Measurements from ENCODE around the gene TMEM63A. TPM values are rescaled to one million over a fixed set of nuclear protein-coding genes. Genes with fewer than 3 reads are reported as not detected.

Gene TMEM63A
- total and polyA plus RNA-seq, 2 of the 13 experiments (the other 11 are each of a cell fraction or from before 2014, with no cell fraction given), result 23.9 to 53.3 TPM

DNA sequence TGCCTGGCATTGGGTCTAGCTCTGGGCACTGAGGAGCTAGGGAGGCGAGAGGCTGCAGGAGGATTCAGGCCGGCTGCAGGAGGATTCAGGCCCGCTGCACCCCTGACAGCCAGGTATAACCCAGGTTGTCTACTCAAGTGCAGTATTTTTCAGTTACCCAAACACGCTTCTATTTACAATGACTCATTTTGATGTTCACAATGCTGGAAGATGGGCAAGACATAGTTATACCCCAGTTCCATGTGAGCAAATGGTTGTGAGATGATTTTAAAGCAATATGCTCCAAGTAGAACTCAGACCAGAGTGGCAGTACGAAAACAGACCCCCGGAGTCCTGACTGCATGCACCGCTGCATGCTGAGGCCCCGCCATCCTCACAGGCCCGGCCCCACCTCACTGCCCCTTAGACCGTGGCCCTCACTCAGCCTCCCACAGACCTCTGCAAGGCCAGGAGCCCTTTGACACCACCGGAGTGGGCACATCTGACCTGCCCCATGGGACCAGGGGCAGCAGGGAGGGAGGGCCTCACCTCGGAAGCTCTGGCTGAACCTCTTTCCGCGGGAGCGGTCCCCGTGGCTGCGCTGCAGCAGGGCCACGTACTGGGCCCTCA, 6.2 kb upstream of the TMEM63A start:
- Histone ChIP-seq H3K4me3 (replicated peaks in 1 of 3; ENCODE audit: insufficient read depth in 1 of 3, low read depth in 2 of 3, low read length in 3 of 3) (peak overlapping the region; percentile 40 to 76 (median 43); a peak in 5 of 6 replicates), H4K20me1 (ENCODE audit: insufficient read depth, low read length) (no peaks in the 10 kb centered on the region), H3K27ac (ENCODE audit: extremely low read length, insufficient read depth, low read length) (no peak overlapping the region), H2AFZ (ENCODE audit: low read length) (no peak overlapping the region), H3K9me3 (ENCODE audit: low read length) (no peaks in the 10 kb centered on the region), H3K79me2 (ENCODE audit: insufficient read depth, low read length) (no peaks in the 10 kb centered on the region), H3K9ac (ENCODE audit: insufficient read depth, low read depth, low read length) (peak overlapping the region; percentile 36; the same call in 1 of the 2 replicates), H3K4me2 (ENCODE audit: low read depth, low read length) (peak overlapping the region; percentile 83), H3K27me3 (ENCODE audit: control insufficient read depth in 1 of 2, insufficient read depth in 2 of 2, low read length in 2 of 2) (no peaks in the 10 kb centered on the region; a peak in 1 of 5 replicates), H3K4me1 (ENCODE audit: insufficient read depth, low read length) (peaks cover 70% of the 10 kb centered on the region), H3K36me3 (replicated peaks in 1 of 2; ENCODE audit: control insufficient read depth in 1 of 2, insufficient read depth in 2 of 2, low read length in 2 of 2) (no peaks in the 10 kb centered on the region)
- FAIRE-seq (no peak), ATAC-seq (peak; percentile 15), DNase-seq (ENCODE audit: low spot score) (no peak)
- no TSS peak for BruUV-seq (replicated peaks)
- intact Hi-C loops (cut with micrococcal nuclease; ENCODE audit: unreplicated experiment) (loop anchor here (10.0 kb wide), 1 partner anchor 86 kb away; no protein-coding TSS in a partner anchor), in situ Hi-C loops (cut with HindIII; ENCODE audit: extremely low pct_ligation_motif_present, low pct_unique_long_range_greater_than_20kb) (no loop called here)
- CTCF ChIA-PET (ENCODE audit: low intra/inter-chr PET ratio, low total read pairs), result no interaction called here
- WGBS (ENCODE audit: low lambda C conversion rate), result 8% methylated on average over 8 of the region's 18 CpGs
- POLR2A ChIA-PET, result interaction anchor here (2.0 to 3.7 kb wide), 2 partner anchors 7 to 36 kb away, joined by 7 to 28 read pairs; partner anchors contain the start of genes PYCR2 and TMEM63A
- TF ChIP-seq, protein P1, sequence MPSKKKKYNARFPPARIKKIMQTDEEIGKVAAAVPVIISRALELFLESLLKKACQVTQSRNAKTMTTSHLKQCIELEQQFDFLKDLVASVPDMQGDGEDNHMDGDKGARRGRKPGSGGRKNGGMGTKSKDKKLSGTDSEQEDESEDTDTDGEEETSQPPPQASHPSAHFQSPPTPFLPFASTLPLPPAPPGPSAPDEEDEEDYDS (CRISPR knock-in tag; IDR thresholded peaks at IDR 0.05), result no peak
- TF ChIP-seq HMG20A (CRISPR knock-in tag; IDR thresholded peaks at IDR 0.05; ENCODE audit: borderline replicate concordance) (peak; percentile 23; the same call in 1 of the 2 replicates), ZNF331 (CRISPR knock-in tag; IDR thresholded peaks at IDR 0.05) (no peak), MIER3 (CRISPR knock-in tag; IDR thresholded peaks at IDR 0.05; ENCODE audit: borderline replicate concordance) (no peak), ZNF496 (CRISPR knock-in tag; IDR thresholded peaks at IDR 0.05; ENCODE audit: insufficient replicate concordance) (no peak), ZNF709 (CRISPR knock-in tag; IDR thresholded peaks at IDR 0.05) (no peak), ZNF839 (CRISPR knock-in tag; IDR thresholded peaks at IDR 0.05; ENCODE audit: borderline replicate concordance) (no peak), CBX5 (CRISPR knock-in tag; IDR thresholded peaks at IDR 0.05; ENCODE audit: borderline replicate concordance) (no peak), ZNF782 (CRISPR knock-in tag; IDR thresholded peaks at IDR 0.05; ENCODE audit: borderline replicate concordance) (no peak), RELA (CRISPR knock-in tag; IDR thresholded peaks at IDR 0.05) (no peak)
- TF ChIP-seq, protein P2, sequence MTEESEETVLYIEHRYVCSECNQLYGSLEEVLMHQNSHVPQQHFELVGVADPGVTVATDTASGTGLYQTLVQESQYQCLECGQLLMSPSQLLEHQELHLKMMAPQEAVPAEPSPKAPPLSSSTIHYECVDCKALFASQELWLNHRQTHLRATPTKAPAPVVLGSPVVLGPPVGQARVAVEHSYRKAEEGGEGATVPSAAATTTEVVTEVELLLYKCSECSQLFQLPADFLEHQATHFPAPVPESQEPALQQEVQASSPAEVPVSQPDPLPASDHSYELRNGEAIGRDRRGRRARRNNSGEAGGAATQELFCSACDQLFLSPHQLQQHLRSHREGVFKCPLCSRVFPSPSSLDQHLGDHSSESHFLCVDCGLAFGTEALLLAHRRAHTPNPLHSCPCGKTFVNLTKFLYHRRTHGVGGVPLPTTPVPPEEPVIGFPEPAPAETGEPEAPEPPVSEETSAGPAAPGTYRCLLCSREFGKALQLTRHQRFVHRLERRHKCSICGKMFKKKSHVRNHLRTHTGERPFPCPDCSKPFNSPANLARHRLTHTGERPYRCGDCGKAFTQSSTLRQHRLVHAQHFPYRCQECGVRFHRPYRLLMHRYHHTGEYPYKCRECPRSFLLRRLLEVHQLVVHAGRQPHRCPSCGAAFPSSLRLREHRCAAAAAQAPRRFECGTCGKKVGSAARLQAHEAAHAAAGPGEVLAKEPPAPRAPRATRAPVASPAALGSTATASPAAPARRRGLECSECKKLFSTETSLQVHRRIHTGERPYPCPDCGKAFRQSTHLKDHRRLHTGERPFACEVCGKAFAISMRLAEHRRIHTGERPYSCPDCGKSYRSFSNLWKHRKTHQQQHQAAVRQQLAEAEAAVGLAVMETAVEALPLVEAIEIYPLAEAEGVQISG (CRISPR knock-in tag; IDR thresholded peaks at IDR 0.05), result no peak
- TF ChIP-seq, protein P3, sequence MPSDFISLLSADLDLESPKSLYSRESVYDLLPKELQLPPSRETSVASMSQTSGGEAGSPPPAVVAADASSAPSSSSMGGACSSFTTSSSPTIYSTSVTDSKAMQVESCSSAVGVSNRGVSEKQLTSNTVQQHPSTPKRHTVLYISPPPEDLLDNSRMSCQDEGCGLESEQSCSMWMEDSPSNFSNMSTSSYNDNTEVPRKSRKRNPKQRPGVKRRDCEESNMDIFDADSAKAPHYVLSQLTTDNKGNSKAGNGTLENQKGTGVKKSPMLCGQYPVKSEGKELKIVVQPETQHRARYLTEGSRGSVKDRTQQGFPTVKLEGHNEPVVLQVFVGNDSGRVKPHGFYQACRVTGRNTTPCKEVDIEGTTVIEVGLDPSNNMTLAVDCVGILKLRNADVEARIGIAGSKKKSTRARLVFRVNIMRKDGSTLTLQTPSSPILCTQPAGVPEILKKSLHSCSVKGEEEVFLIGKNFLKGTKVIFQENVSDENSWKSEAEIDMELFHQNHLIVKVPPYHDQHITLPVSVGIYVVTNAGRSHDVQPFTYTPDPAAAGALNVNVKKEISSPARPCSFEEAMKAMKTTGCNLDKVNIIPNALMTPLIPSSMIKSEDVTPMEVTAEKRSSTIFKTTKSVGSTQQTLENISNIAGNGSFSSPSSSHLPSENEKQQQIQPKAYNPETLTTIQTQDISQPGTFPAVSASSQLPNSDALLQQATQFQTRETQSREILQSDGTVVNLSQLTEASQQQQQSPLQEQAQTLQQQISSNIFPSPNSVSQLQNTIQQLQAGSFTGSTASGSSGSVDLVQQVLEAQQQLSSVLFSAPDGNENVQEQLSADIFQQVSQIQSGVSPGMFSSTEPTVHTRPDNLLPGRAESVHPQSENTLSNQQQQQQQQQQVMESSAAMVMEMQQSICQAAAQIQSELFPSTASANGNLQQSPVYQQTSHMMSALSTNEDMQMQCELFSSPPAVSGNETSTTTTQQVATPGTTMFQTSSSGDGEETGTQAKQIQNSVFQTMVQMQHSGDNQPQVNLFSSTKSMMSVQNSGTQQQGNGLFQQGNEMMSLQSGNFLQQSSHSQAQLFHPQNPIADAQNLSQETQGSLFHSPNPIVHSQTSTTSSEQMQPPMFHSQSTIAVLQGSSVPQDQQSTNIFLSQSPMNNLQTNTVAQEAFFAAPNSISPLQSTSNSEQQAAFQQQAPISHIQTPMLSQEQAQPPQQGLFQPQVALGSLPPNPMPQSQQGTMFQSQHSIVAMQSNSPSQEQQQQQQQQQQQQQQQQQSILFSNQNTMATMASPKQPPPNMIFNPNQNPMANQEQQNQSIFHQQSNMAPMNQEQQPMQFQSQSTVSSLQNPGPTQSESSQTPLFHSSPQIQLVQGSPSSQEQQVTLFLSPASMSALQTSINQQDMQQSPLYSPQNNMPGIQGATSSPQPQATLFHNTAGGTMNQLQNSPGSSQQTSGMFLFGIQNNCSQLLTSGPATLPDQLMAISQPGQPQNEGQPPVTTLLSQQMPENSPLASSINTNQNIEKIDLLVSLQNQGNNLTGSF (CRISPR knock-in tag; IDR thresholded peaks at IDR 0.05), result no peak
- TF ChIP-seq, protein P4, sequence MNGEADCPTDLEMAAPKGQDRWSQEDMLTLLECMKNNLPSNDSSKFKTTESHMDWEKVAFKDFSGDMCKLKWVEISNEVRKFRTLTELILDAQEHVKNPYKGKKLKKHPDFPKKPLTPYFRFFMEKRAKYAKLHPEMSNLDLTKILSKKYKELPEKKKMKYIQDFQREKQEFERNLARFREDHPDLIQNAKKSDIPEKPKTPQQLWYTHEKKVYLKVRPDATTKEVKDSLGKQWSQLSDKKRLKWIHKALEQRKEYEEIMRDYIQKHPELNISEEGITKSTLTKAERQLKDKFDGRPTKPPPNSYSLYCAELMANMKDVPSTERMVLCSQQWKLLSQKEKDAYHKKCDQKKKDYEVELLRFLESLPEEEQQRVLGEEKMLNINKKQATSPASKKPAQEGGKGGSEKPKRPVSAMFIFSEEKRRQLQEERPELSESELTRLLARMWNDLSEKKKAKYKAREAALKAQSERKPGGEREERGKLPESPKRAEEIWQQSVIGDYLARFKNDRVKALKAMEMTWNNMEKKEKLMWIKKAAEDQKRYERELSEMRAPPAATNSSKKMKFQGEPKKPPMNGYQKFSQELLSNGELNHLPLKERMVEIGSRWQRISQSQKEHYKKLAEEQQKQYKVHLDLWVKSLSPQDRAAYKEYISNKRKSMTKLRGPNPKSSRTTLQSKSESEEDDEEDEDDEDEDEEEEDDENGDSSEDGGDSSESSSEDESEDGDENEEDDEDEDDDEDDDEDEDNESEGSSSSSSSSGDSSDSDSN (CRISPR knock-in tag; IDR thresholded peaks at IDR 0.05), result 0 out of 2 replicates have a peak, but pooled peaks have one; percentile 29

Data from HepG2 (cell line).